Measurements from ENCODE around the gene SGK1. TPM values are rescaled to one million over a fixed set of nuclear protein-coding genes. Genes with fewer than 3 reads are reported as not detected.

Gene SGK1
- polyA plus RNA-seq, 2 of the 4 experiments (the other 2 are of a cell fraction), result 41.3 to 131 TPM

GRCh38 chr6:134195985-134196384 is 121.9 kb downstream of the SGK1 start:
- no peak overlapping the region for H3K4me2 ChIP-seq
- TF ChIP-seq NPAS2 (CRISPR knock-in tag; IDR thresholded peaks at IDR 0.05; ENCODE audit: borderline replicate concordance) (no peak), CHD4 (IDR thresholded peaks at IDR 0.05; ENCODE audit: borderline replicate concordance) (no peak), KDM1A (IDR thresholded peaks at IDR 0.05; ENCODE audit: low read depth) (no peak), BCL3 (IDR thresholded peaks at IDR 0.05) (no peak), POLR2AphosphoS2 (conservative IDR thresholded peaks at IDR 0.05; ENCODE audit: low read length) (no peak), HOXB5 (CRISPR knock-in tag; IDR thresholded peaks at IDR 0.05) (no peak), BHLHE40 (IDR thresholded peaks at IDR 0.05; ENCODE audit: low read depth, low read length) (no peak), CEBPB (IDR thresholded peaks at IDR 0.05) (no peak), FOSL2 (IDR thresholded peaks at IDR 0.05) (no peak), FOSL2 (CRISPR knock-in tag; IDR thresholded peaks at IDR 0.05) (no peak), HOXA7 (CRISPR knock-in tag; IDR thresholded peaks at IDR 0.05) (no peak), POLR2A (IDR thresholded peaks at IDR 0.05; ENCODE audit: low read length) (no peak), MYC (IDR thresholded peaks at IDR 0.05; ENCODE audit: borderline replicate concordance, low read length) (no peak), ZNF302 (CRISPR knock-in tag; IDR thresholded peaks at IDR 0.05) (no peak)
- TF ChIP-seq, protein P1, sequence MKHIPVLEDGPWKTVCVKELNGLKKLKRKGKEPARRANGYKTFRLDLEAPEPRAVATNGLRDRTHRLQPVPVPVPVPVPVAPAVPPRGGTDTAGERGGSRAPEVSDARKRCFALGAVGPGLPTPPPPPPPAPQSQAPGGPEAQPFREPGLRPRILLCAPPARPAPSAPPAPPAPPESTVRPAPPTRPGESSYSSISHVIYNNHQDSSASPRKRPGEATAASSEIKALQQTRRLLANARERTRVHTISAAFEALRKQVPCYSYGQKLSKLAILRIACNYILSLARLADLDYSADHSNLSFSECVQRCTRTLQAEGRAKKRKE (CRISPR knock-in tag; IDR thresholded peaks at IDR 0.05; ENCODE audit: low read depth), result no peak
- TF ChIP-seq, protein P2, sequence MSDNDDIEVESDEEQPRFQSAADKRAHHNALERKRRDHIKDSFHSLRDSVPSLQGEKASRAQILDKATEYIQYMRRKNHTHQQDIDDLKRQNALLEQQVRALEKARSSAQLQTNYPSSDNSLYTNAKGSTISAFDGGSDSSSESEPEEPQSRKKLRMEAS (IDR thresholded peaks at IDR 0.05), result no peak
- peaks cover 55% of the 10 kb centered on the region for H3K4me1 ChIP-seq
- POLR2A ChIA-PET, result no interaction called here
- no peak for FAIRE-seq
- 93% methylated on average over 3 of the region's 3 CpGs for WGBS (ENCODE audit: missing lambda C conversion rate)
- ATAC-seq, result no peak
- peak overlapping the region; percentile 74 to 82; a peak in 4 of 6 replicates for H3K27ac ChIP-seq
- H3K4me3 ChIP-seq, result no peak overlapping the region
- CTCF ChIA-PET, result interaction anchor here (0.6 to 0.8 kb wide), 3 partner anchors 19 to 376 kb away, joined by 3 read pairs; no protein-coding TSS in a partner anchor
- no peaks in the 10 kb centered on the region for H3K9me3 ChIP-seq
- DNase-seq (ENCODE audit: low read depth in 1 of 2, low spot score in 1 of 2), result no peak

GRCh38 chr6:134195164-134195906 is 122.6 kb downstream of the SGK1 start:
- H3K4me1 ChIP-seq, result peaks cover 52% of the 10 kb centered on the region
- ChIA-PET CTCF (interaction anchor here (0.7 to 0.8 kb wide), 2 partner anchors 16 to 18 kb away, joined by 3 to 4 read pairs; no protein-coding TSS in a partner anchor), POLR2A (no interaction called here)
- ATAC-seq (no peak), FAIRE-seq (no peak), DNase-seq (ENCODE audit: low read depth in 1 of 2, low spot score in 1 of 2) (no peak)
- H3K9me3 ChIP-seq, result no peaks in the 10 kb centered on the region
- H3K27ac ChIP-seq, result peak overlapping the region; percentile 41 to 79; a peak in 5 of 6 replicates
- TF ChIP-seq KDM1A (IDR thresholded peaks at IDR 0.05; ENCODE audit: low read depth) (no peak), CBX2 (IDR thresholded peaks at IDR 0.05; ENCODE audit: borderline replicate concordance, low read depth) (no peak), SREBF2 (IDR thresholded peaks at IDR 0.05) (no peak), CHD4 (IDR thresholded peaks at IDR 0.05; ENCODE audit: borderline replicate concordance) (no peak), TP53 (CRISPR knock-in tag; IDR thresholded peaks at IDR 0.05) (no peak)
- TF ChIP-seq, protein P3, sequence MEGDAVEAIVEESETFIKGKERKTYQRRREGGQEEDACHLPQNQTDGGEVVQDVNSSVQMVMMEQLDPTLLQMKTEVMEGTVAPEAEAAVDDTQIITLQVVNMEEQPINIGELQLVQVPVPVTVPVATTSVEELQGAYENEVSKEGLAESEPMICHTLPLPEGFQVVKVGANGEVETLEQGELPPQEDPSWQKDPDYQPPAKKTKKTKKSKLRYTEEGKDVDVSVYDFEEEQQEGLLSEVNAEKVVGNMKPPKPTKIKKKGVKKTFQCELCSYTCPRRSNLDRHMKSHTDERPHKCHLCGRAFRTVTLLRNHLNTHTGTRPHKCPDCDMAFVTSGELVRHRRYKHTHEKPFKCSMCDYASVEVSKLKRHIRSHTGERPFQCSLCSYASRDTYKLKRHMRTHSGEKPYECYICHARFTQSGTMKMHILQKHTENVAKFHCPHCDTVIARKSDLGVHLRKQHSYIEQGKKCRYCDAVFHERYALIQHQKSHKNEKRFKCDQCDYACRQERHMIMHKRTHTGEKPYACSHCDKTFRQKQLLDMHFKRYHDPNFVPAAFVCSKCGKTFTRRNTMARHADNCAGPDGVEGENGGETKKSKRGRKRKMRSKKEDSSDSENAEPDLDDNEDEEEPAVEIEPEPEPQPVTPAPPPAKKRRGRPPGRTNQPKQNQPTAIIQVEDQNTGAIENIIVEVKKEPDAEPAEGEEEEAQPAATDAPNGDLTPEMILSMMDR (IDR thresholded peaks at IDR 0.05), result no peak
- TF ChIP-seq, protein P4, sequence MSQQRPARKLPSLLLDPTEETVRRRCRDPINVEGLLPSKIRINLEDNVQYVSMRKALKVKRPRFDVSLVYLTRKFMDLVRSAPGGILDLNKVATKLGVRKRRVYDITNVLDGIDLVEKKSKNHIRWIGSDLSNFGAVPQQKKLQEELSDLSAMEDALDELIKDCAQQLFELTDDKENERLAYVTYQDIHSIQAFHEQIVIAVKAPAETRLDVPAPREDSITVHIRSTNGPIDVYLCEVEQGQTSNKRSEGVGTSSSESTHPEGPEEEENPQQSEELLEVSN (IDR thresholded peaks at IDR 0.05; ENCODE audit: borderline replicate concordance, low read depth), result no peak
- H3K4me3 ChIP-seq, result no peak overlapping the region
- 55% methylated on average over 3 of the region's 3 CpGs for WGBS (ENCODE audit: missing lambda C conversion rate)
- H3K4me2 ChIP-seq, result peak overlapping the region; percentile 34
